Activated T-cell treated with anti-CD3 and anti-CD28 coated beads for 1 hour (primary cell): ENCODE data around the gene APOBEC3H.

ENCODE experiments used
- DNase-seq: peaks from one replicate; pipeline ENCODE4 v3.0.0-alpha.2; 2020; ENCODE audit warnings: low read depth

Gene APOBEC3H

GRCh38 chr22:39081016-39081415, 16.0 kb upstream of the APOBEC3H start:
- no peak for DNase-seq

GRCh38 chr22:39081598-39081997, 15.4 kb upstream of the APOBEC3H start:
- no peak for DNase-seq

GRCh38 chr22:39083212-39084165, 13.6 kb upstream of the APOBEC3H start:
- no peak for DNase-seq

GRCh38 chr22:39084666-39085065, 12.4 kb upstream of the APOBEC3H start:
- DNase-seq, result no peak

DNA sequence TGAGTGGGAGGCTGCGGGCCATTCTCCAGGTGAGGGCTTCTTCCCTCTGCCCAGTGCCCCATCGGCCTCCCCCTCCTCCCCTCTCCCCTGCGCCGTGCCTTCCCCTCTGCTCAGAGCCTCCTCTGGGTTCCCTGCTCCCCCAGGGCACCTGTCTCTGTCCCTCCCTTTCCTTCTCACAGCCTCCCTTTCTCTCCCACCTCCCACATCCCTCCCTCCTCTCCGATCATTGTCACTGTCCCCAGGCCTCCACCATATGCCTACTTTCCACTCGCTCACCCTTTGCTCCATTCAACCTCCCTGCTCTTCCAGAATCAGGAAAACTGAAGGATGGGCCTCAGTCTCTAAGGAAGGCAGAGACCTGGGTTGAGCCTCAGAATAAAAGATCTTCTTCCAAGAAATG, 9.9 kb upstream of the APOBEC3H start:
- DNase-seq, result no peak

- no peak for DNase-seq
Observed at GRCh38 chr22:39087881-39088684, 9.0 kb upstream of the APOBEC3H start.

DNA sequence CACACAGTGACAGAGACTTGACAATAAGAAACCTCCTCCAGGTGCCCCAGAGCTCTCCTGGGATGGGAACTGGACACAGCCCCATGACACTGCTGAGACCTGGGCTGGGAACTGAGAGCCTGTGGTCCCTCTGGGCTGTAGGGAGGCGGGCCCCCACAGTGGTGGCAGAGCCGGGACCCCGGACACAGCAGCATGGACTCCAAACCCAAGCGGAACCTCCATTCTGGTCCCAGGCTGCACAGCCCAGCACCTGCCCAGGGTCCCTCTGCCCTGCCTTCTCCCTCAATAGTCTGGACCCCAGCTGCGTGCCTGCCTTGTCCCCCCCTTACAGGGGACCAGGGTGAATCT, 8.4 kb upstream of the APOBEC3H start:
- no peak for DNase-seq

- no peak for DNase-seq
Observed at GRCh38 chr22:39089928-39090327, 7.1 kb upstream of the APOBEC3H start.

GRCh38 chr22:39090426-39091064, 6.5 kb upstream of the APOBEC3H start:
- DNase-seq, result peak; percentile 67

- DNase-seq, result no peak
Observed at GRCh38 chr22:39091126-39092081, 5.6 kb upstream of the APOBEC3H start.

DNA sequence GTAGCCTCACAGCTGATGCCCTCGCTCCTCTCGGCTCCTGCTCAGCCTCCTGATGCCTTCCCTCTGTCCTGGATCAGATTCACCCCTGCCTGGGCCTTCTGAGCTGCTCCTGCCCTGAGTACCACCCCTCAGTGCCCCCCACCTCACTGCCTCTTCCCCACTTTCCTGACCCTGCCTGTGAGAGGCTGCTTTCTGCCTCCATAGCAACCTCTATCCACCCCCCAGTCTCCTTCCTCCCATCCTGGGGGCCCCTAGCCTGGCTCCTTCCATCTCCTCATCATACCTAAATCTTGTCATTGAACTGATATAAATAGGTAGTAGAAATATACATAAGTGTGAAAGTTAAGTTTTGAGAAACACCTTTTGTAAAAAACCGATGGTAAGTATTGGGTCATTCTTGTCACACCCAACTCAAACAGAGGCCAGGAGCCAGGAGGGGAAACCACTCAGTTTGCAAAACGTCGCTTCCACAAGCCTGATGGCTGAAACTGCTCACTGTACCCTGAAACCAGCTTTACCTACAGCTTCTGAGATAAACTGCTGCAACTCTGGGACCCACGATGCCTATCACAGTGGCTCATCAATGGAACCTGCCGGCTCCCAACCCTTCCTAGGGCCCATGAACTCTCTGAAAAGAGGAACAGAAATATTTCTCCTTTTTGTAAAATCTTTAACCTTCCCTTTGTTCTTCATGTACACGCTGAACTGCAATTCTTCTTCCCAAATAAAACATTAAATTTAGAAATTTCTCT, 4.8 kb upstream of the APOBEC3H start:
- no peak for DNase-seq

DNA sequence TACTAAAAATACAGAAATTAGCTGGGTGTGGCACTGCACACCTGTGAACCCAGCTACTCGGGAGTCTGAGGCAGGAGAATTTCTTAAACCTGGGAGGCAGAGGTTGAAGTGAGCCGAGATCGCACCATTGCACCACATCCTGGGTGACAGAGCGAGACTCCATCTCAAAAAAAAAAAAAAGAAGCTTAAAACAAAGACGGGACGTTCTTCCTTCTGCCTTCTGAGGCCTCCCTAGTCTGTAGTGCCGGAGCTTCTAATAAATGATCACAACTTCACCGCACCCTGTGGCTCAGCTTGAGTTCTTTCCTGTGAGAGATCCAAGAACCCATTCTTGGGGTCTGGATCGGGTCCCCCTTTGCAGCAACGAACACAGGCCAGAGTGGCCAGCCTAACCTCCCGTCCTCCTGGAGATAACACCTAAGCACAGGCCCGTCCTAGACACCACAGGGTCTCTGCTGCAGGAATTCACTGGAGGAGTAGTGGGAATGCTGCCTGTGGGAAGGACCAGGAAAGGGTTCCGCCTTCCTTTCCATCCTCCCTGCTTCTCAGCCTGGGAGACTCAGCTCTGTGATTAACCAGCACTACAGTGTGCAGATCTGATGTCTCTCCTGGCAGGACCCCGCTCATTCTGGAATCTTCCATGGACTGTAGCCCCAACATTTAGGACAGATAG, 2.2 kb upstream of the APOBEC3H start:
- DNase-seq, result no peak

DNA sequence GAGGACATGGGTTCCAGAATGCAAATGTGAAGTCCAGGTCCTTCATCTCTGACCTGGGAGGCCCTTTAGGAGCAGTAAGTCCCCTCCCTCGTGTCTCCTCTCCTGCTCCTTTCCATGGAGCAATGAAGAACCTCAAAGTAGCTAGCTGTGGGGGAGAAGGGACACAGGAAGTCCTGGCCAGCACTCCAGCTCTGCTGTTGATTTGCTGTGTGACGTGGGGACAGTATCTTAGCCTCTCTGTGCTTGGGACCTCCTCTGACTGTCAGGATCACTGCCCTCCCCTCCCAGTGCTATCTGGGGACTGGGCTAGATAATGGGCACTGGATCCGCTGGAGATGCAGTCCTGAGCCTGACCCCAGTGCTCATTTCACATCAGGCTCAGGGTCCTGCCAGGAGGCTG, 1.1 kb upstream of the APOBEC3H start:
- no peak for DNase-seq

GRCh38 chr22:39098026-39098425, 982 bp downstream of the APOBEC3H start:
- no peak for DNase-seq

GRCh38 chr22:39098576-39098975, 1.5 kb downstream of the APOBEC3H start:
- no peak for DNase-seq

DNA sequence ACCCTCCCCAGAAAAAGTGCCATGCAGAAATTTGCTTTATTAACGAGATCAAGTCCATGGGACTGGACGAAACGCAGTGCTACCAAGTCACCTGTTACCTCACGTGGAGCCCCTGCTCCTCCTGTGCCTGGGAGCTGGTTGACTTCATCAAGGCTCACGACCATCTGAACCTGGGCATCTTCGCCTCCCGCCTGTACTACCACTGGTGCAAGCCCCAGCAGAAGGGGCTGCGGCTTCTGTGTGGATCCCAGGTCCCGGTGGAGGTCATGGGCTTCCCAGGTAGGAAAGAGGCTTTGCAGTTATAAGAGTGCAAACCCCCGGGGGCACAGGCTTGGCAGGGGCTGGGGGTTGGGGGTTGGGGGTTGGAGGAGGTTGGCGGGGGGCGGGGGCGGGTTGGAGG, 4.2 kb downstream of the APOBEC3H start:
- no peak for DNase-seq

DNA sequence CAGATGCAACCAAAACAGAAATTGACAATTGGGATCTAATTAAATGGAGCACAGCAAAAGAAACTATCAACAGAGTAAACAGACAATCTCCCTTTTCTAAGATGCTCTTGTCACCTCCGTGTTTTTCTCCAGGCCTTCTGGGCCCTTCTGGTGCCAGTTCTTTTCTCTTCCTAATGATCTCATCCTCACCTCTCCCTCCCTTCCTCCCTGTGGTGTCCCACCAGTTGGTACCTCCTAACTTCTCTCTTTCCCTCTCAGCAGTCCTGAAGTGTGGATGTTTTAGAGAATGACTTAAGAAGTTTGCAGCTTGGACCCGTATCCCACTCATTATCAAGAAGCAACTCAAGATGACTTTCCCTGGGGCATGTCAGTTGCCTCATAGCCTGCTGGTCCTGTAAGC, 6.4 kb downstream of the APOBEC3H start:
- DNase-seq, result no peak

GRCh38 chr22:39106326-39106725, 9.3 kb downstream of the APOBEC3H start:
- DNase-seq, result no peak

- DNase-seq, result no peak
Observed at GRCh38 chr22:39108487-39108886, 11.4 kb downstream of the APOBEC3H start.

GRCh38 chr22:39109361-39109760, 12.3 kb downstream of the APOBEC3H start:
- DNase-seq, result no peak
